H1 (cell line): Measurements from ENCODE around the gene ACSL6. TPM values are rescaled to one million over a fixed set of nuclear protein-coding genes. Genes with fewer than 3 reads are reported as not detected.

Experiments
- CTCF ChIA-PET: fragments of 300-600 bp; sonication (Branson Sonifier 250); formaldehyde crosslinking; loops from one replicate; lab custom pipeline; 2021; ENCODE audit not compliant: partially characterized antibody; lab: Charles Lee
- POLR2A ChIA-PET: fragments of 300-600 bp; sonication (Branson Sonifier 250); formaldehyde crosslinking; loops from one replicate; lab custom pipeline; 2021; ENCODE audit warnings: inconsistent platforms; ENCODE audit not compliant: partially characterized antibody; lab: Charles Lee
- DNase-seq, 2 experiments: peaks; one replicate each; pipeline versions ENCODE4 v3.0.0 to v3.0.0-alpha.2; 2010 to 2022; ENCODE audit warnings: low spot score in 2 of 2, low read depth in 1 of 2, mixed read lengths in 1 of 2
- FAIRE-seq: peaks from 2 replicates; lab custom pipeline; 2011; peaks lifted over from hg19 to GRCh38; lab: Jason Lieb, UNC
- H2AFZ ChIP-seq: 2 replicates; pipeline ENCODE4 v1.8.1; 2012; ENCODE audit warnings: low read length, inconsistent platforms
- H2AK5ac ChIP-seq: 2 replicates; pipeline ENCODE4 v1.6.1; 2013; ENCODE audit warnings: low read depth, low read length
- H2BK120ac ChIP-seq: replicated peaks from 2 replicates; pipeline ENCODE3; 2013; ENCODE audit warnings: low read depth, low read length, inconsistent platforms
- H2BK12ac ChIP-seq: 2 replicates; pipeline ENCODE4 v1.6.1; 2013; ENCODE audit warnings: low read depth, low read length
- H2BK15ac ChIP-seq: 2 replicates; pipeline ENCODE4 v1.6.1; 2013; ENCODE audit warnings: low read length
- H2BK20ac ChIP-seq: 2 replicates; pipeline ENCODE4 v1.6.1; 2013; ENCODE audit warnings: low read length
- H2BK5ac ChIP-seq: 2 replicates; pipeline ENCODE4 v1.6.1; 2013; ENCODE audit warnings: low read depth, low read length
- H3K14ac ChIP-seq: 2 replicates; pipeline ENCODE4 v1.6.1; 2013; ENCODE audit warnings: inconsistent platforms; ENCODE audit not compliant: insufficient read length
- H3K18ac ChIP-seq: 2 replicates; pipeline ENCODE4 v1.6.1; 2013; ENCODE audit warnings: low read length; ENCODE audit errors: extremely low read depth
- H3K23ac ChIP-seq: 2 replicates; pipeline ENCODE4 v1.6.1; 2013; ENCODE audit warnings: inconsistent platforms; ENCODE audit not compliant: insufficient read length
- H3K23me2 ChIP-seq: 2 replicates; pipeline ENCODE4 v1.6.1; 2013; ENCODE audit warnings: low read depth, low read length
- H3K27ac ChIP-seq: 2 replicates; pipeline ENCODE4 v1.6.1; 2011; ENCODE audit warnings: low read depth, low read length, inconsistent platforms
- H3K27me3 ChIP-seq, 4 experiments: replicated peaks in 1 of 4; 1 replicate in 1 of 4; 2 replicates in 3 of 4; pipeline versions ENCODE4 v1.6.1 to v1.8.1; 2011 to 2013; ENCODE audit warnings: low read length in 3 of 4, mild to moderate bottlenecking in 3 of 4, inconsistent platforms in 2 of 4, mixed read lengths in 2 of 4, moderate library complexity in 1 of 4; ENCODE audit not compliant: control insufficient read depth in 3 of 4, insufficient read depth in 3 of 4; ENCODE audit errors: extremely low read depth in 1 of 4
- H3K36me3 ChIP-seq, 4 experiments: 2 replicates each; pipeline versions ENCODE4 v1.6.1 to v1.8.1; 2011 to 2013; ENCODE audit warnings: mild to moderate bottlenecking in 4 of 4, low read length in 3 of 4, moderate library complexity in 2 of 4, control low read depth in 1 of 4, inconsistent platforms in 1 of 4; ENCODE audit not compliant: insufficient read depth in 4 of 4, control insufficient read depth in 2 of 4
- H3K4ac ChIP-seq: replicated peaks from 2 replicates; pipeline ENCODE3; 2013; ENCODE audit warnings: low read length, low read depth, mixed read lengths, inconsistent platforms; ENCODE audit not compliant: insufficient read length
- H3K4me1 ChIP-seq, 4 experiments: replicated peaks in 1 of 4; 1 replicate in 1 of 4; 2 replicates in 3 of 4; pipeline versions ENCODE4 v1.6.1 to v1.8.1; 2011 to 2013; ENCODE audit warnings: low read length in 3 of 4, inconsistent platforms in 2 of 4, mixed read lengths in 1 of 4; ENCODE audit not compliant: insufficient read depth in 4 of 4, control insufficient read depth in 3 of 4
- H3K4me2 ChIP-seq, 2 experiments: 2 replicates each; pipeline versions ENCODE4 v1.6.1 to v1.8.1; 2011 to 2013; ENCODE audit warnings: low read depth in 2 of 2, low read length in 2 of 2, control low read depth in 1 of 2, inconsistent platforms in 1 of 2, mild to moderate bottlenecking in 1 of 2; ENCODE audit not compliant: insufficient read depth in 1 of 2
- H3K4me3 ChIP-seq, 4 experiments: fragments of 200-600, 300-600 bp in 1 of 4; sonication (generic), shearing (Covaris generic), sonication (Bioruptor Twin) in 1 of 4; 2 replicates each; pipeline versions ENCODE4 v1.5.1 to v1.8.1; 2011 to 2016; ENCODE audit warnings: low read length in 4 of 4, low read depth in 3 of 4, control low read depth in 2 of 4, inconsistent platforms in 2 of 4, mild to moderate bottlenecking in 2 of 4, mixed read lengths in 1 of 4, moderate library complexity in 1 of 4; ENCODE audit not compliant: insufficient read depth in 2 of 4; ENCODE audit errors: extremely low read depth in 1 of 4
- H3K56ac ChIP-seq: replicated peaks from 2 replicates; pipeline ENCODE3; 2013; ENCODE audit warnings: low read depth, mild to moderate bottlenecking, mixed read lengths, low read length, inconsistent platforms; ENCODE audit not compliant: insufficient read length
- H3K79me1 ChIP-seq: 2 replicates; pipeline ENCODE4 v1.6.1; 2013; ENCODE audit warnings: low read depth, low read length, control low read depth
- H3K79me2 ChIP-seq, 2 experiments: 2 replicates each; pipeline versions ENCODE4 v1.6.1 to v1.8.1; 2012 to 2013; ENCODE audit warnings: low read length in 2 of 2, mild to moderate bottlenecking in 2 of 2, inconsistent platforms in 1 of 2; ENCODE audit not compliant: insufficient read depth in 2 of 2, control insufficient read depth in 1 of 2
- H3K9ac ChIP-seq, 4 experiments: replicated peaks in 1 of 4; 1 replicate in 1 of 4; 2 replicates in 3 of 4; pipeline versions ENCODE4 v1.6.1 to v1.8.1; 2011 to 2013; ENCODE audit warnings: low read depth in 3 of 4, low read length in 3 of 4, control low read depth in 2 of 4, mild to moderate bottlenecking in 2 of 4, moderate library complexity in 2 of 4, inconsistent platforms in 1 of 4; ENCODE audit errors: extremely low read depth in 1 of 4
- H3K9me3 ChIP-seq, 2 experiments: 2 replicates each; pipeline versions ENCODE4 v1.6.1 to v1.8.1; 2012 to 2013; ENCODE audit warnings: mild to moderate bottlenecking in 2 of 2, moderate library complexity in 2 of 2, control low read depth in 1 of 2, inconsistent platforms in 1 of 2, low read depth in 1 of 2, low read length in 1 of 2, mixed read lengths in 1 of 2; ENCODE audit not compliant: insufficient read depth in 2 of 2
- H4K20me1 ChIP-seq, 2 experiments: replicated peaks in 1 of 2; 2 replicates each; pipeline versions ENCODE3 to v1.8.1; 2011 to 2013; ENCODE audit warnings: inconsistent platforms in 2 of 2, low read length in 2 of 2, mild to moderate bottlenecking in 1 of 2; ENCODE audit not compliant: insufficient read depth in 2 of 2, control insufficient read depth in 1 of 2
- H4K5ac ChIP-seq: 2 replicates; pipeline ENCODE4 v1.6.1; 2013; ENCODE audit warnings: low read length, low read depth, mixed read lengths, inconsistent platforms; ENCODE audit not compliant: insufficient read length
- H4K8ac ChIP-seq: 2 replicates; pipeline ENCODE4 v1.8.0; 2013; ENCODE audit warnings: mild to moderate bottlenecking, moderate library complexity, low read length, inconsistent platforms; ENCODE audit not compliant: insufficient read depth; ENCODE audit errors: extremely low read depth
- H4K91ac ChIP-seq: replicated peaks from 2 replicates; pipeline ENCODE3; 2013; ENCODE audit warnings: low read length, mixed read lengths, inconsistent platforms; ENCODE audit not compliant: insufficient read length
- ASH2L ChIP-seq: fragments of 200-600, 300-600 bp; sonication (generic); IDR thresholded peaks from one replicate; pipeline ENCODE4 v1.7.1; 2017; ENCODE audit warnings: low read length
- BCL11A ChIP-seq, 2 experiments: IDR thresholded peaks; one replicate each; pipeline ENCODE4 v1.6.1; 2011; ENCODE audit warnings: low read depth in 2 of 2, low read length in 2 of 2, mild to moderate bottlenecking in 2 of 2
- BRCA1 ChIP-seq: IDR thresholded peaks from 2 replicates; pipeline ENCODE4 v1.6.1; 2012; ENCODE audit warnings: low read depth, low read length, improper control_type of control experiment
- CEBPB ChIP-seq: IDR thresholded peaks from 2 replicates; pipeline ENCODE4 v1.6.1; 2012; ENCODE audit warnings: low read depth, low read length
- CHD1 ChIP-seq: IDR thresholded peaks from 2 replicates; pipeline ENCODE4 v1.6.1; 2012; ENCODE audit warnings: low read depth, low read length, improper control_type of control experiment
- EGR1 ChIP-seq: IDR thresholded peaks from 2 replicates; pipeline ENCODE4 v1.6.1; 2011; ENCODE audit warnings: low read depth, low read length, borderline replicate concordance
- FOSL1 ChIP-seq: IDR thresholded peaks from 2 replicates; pipeline ENCODE4 v1.6.1; 2011; ENCODE audit warnings: mild to moderate bottlenecking, low read depth, low read length, moderate library complexity; ENCODE audit not compliant: insufficient read depth
- SIN3A ChIP-seq, 2 experiments: IDR thresholded peaks in 1 of 2; conservative IDR thresholded peaks in 1 of 2; 2 replicates each; pipeline ENCODE4 v1.6.1; 2011 to 2012; ENCODE audit warnings: low read length in 2 of 2, improper control_type of control experiment in 1 of 2, low read depth in 1 of 2, mild to moderate bottlenecking in 1 of 2
- SRF ChIP-seq: IDR thresholded peaks from 2 replicates; pipeline ENCODE4 v1.6.1; 2011; ENCODE audit warnings: mild to moderate bottlenecking, low read depth, low read length, moderate library complexity
- TAF7 ChIP-seq: optimal IDR thresholded peaks from 2 replicates; pipeline ENCODE3; 2011; ENCODE audit warnings: low read depth, mild to moderate bottlenecking, inconsistent platforms, low read length, moderate library complexity, borderline replicate concordance
- TEAD4 ChIP-seq: IDR thresholded peaks from 2 replicates; pipeline ENCODE4 v1.6.1; 2012; ENCODE audit warnings: low read depth, low read length, inconsistent platforms, mixed read lengths
- WGBS, 2 experiments: shearing (Covaris generic) in 1 of 2; methylation state at CpG; one replicate each; pipeline versions ENCODE4 v1.1.6 to v1.1.7; 2013 to 2015; ENCODE audit warnings: low lambda C conversion rate in 2 of 2, mixed read lengths in 2 of 2, inconsistent platforms in 1 of 2, low coverage in 1 of 2, missing lambda C conversion rate in 1 of 2; ENCODE audit not compliant: insufficient replicate concordance in 2 of 2, insufficient coverage in 1 of 2, insufficient read length in 1 of 2; ENCODE audit errors: extremely low coverage in 1 of 2, missing lambda C conversion rate in 1 of 2; 5-methylcytosine and 5-hydroxymethylcytosine counted together
- polyA plus RNA-seq, 7 experiments: library from polyadenylated mRNA; depleted of rRNA in 3 of 7; stranded (reverse) in 5 of 7; unstranded in 2 of 7; fragments of >200 nt in 5 of 7; fragments of 200-250 nt in 2 of 7; gene quantifications; 1 replicate in 5 of 7; 2 replicates in 1 of 7; 4 replicates in 1 of 7; pipeline versions ENCODE4 v1.2.1 to v1.2.3, GENCODE V29; 2011 to 2013; ENCODE audit warnings: missing spikeins in 2 of 7, mixed read lengths in 2 of 7
- total RNA-seq: library from RNA; stranded (reverse); fragmentation: NEBNext Ultra II Directional; extraction: Animal tissue kit (Norgen Biotek cat#: 25700); gene quantifications from 2 replicates; pipeline ENCODE4 v1.2.1, GENCODE V29; 2021

The ACSL6 gene
- total and polyA plus RNA-seq, 2 of the 8 experiments (the other 6 are each of a cell fraction or from before 2014, with no cell fraction given): 2.3 to 2.4 TPM

DNA sequence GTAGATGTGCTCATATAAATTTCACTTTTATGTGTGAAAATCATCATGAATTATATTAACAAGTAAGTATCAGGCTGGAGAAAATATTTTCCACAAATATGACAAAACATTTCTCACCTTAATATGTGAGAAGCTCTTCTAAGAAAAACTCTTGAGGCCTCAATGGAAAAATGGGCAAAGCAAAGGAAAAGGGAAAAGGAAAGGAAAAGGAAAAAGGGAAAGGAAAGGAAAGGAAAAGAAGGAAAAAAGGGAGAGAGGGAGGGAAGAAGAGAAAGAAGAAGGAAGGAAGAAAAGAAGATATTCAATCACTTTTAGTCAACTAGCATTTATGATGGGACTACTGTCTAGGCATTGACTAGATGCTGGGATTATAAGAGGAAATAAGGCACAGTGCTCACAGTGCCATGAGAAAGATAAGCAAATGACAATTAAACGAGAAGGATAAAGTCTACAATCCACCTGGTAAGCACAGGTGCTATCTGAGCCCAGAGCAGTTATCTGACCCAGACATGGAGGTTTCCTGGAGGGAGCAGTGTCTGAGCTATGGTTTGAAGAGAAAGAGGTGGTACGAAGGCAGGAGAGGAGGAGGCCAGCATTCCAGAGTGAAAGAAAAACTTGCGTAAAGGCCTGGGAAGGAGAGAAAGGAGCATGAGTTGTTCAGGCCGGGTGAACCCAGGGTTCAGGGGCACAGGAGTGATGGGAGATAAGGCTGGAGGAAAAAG lies 18.3 kb upstream of the ACSL6 start:
- no peak overlapping the region for H3K4me2 ChIP-seq
- no peaks in the 10 kb centered on the region for H3K27me3 ChIP-seq
- H3K14ac ChIP-seq: no peak overlapping the region
- no peaks in the 10 kb centered on the region for H3K36me3 ChIP-seq
- H3K4me3 ChIP-seq: no peak overlapping the region
- no peaks in the 10 kb centered on the region; the same call in 1 of the 2 replicates for H3K23me2 ChIP-seq
- no peaks in the 10 kb centered on the region for H3K4me1 ChIP-seq
- no peaks in the 10 kb centered on the region for H4K20me1 ChIP-seq
- H2AK5ac ChIP-seq: no peak overlapping the region
- no peak overlapping the region for H4K8ac ChIP-seq
- H3K4ac ChIP-seq: no peak overlapping the region
- no peak overlapping the region for H4K91ac ChIP-seq
- no peak overlapping the region for H2BK20ac ChIP-seq
- H2BK120ac ChIP-seq: no peak overlapping the region
- H2BK12ac ChIP-seq: no peak overlapping the region
- no peak overlapping the region for H3K9ac ChIP-seq
- no peak overlapping the region for H3K27ac ChIP-seq
- no peak overlapping the region for H4K5ac ChIP-seq
- no peak for DNase-seq
- no peak overlapping the region for H2AFZ ChIP-seq
- H2BK5ac ChIP-seq: no peak overlapping the region
- H3K79me1 ChIP-seq: no peaks in the 10 kb centered on the region
- WGBS, 2 experiments: 84% methylated on average over 4 of the region's 4 CpGs; no CpG with 5 or more reads in 1 of the 2 experiments
- POLR2A ChIA-PET: no interaction called here
- no peaks in the 10 kb centered on the region for H3K79me2 ChIP-seq
- no peak overlapping the region for H3K23ac ChIP-seq
- no peak overlapping the region for H2BK15ac ChIP-seq
- FAIRE-seq: no peak
- no peaks in the 10 kb centered on the region for H3K9me3 ChIP-seq
- no peak overlapping the region for H3K18ac ChIP-seq
- H3K56ac ChIP-seq: no peak overlapping the region
- CTCF ChIA-PET: interaction anchor here (0.6 kb wide), 1 partner anchor 31 kb away, joined by 3 read pairs; no protein-coding TSS in a partner anchor
- TF ChIP-seq ASH2L: no peak
- TF ChIP-seq TEAD4: no peak
- TF ChIP-seq CHD1: no peak
- no peak for TF ChIP-seq BCL11A (IDR thresholded peaks at IDR 0.05; ENCODE audit: low read depth in 2 of 2, low read length in 2 of 2)
- TF ChIP-seq SRF: no peak
- no peak for TF ChIP-seq TAF7
- no peak for TF ChIP-seq CEBPB
- TF ChIP-seq SIN3A (conservative IDR thresholded peaks at IDR 0.05 in 1 of 2, IDR thresholded peaks at IDR 0.05 in 1 of 2; ENCODE audit: low read depth in 1 of 2, low read length in 2 of 2): no peak
- no peak for TF ChIP-seq FOSL1
- TF ChIP-seq EGR1: no peak
- no peak for TF ChIP-seq BRCA1
